Measurements from ENCODE around the gene IL34.

GRCh38 chr16:70689970-70690891 is 43.9 kb downstream of the IL34 start:
- TF ChIP-seq POLR2AphosphoS5 (IDR thresholded peaks at IDR 0.05; ENCODE audit: borderline replicate concordance, low read depth, low read length): no peak
- no peak for TF ChIP-seq EZH2 (IDR thresholded peaks at IDR 0.05)
